Keratinocyte (primary cell): Measurements from ENCODE around the gene THRB. TPM values are rescaled to one million over a fixed set of nuclear protein-coding genes. Genes with fewer than 3 reads are reported as not detected.

Experiments used
- DNase-seq: peaks from one replicate; pipeline ENCODE4 v3.0.0-alpha.2; 2011; ENCODE audit warnings: low read depth, missing footprints, low spot score
- FAIRE-seq: peaks from 2 replicates; lab custom pipeline; 2011; peaks lifted over from hg19 to GRCh38; lab: Jason Lieb, UNC
- H2AFZ ChIP-seq: 2 replicates; pipeline ENCODE4 v1.6.0; 2012; ENCODE audit warnings: low read length, control low read depth, inconsistent platforms; ENCODE audit not compliant: control insufficient read depth
- H3K27ac ChIP-seq: 2 replicates; pipeline ENCODE4 v1.5.1; 2011; ENCODE audit warnings: low read length; ENCODE audit not compliant: control insufficient read depth, insufficient read depth
- H3K27me3 ChIP-seq: 3 replicates; pipeline ENCODE4 v1.6.0; 2011; ENCODE audit warnings: low read length; ENCODE audit not compliant: control insufficient read depth, insufficient read depth; ENCODE audit errors: extremely low read depth
- H3K36me3 ChIP-seq, 2 experiments: 2 replicates in 1 of 2; 3 replicates in 1 of 2; pipeline ENCODE4 v1.5.1; 2011; ENCODE audit warnings: low read length in 2 of 2, mild to moderate bottlenecking in 1 of 2; ENCODE audit not compliant: control insufficient read depth in 2 of 2, insufficient read depth in 2 of 2; ENCODE audit errors: extremely low read depth in 1 of 2
- H3K4me1 ChIP-seq: 3 replicates; pipeline ENCODE4 v1.5.1; 2011; ENCODE audit warnings: low read length; ENCODE audit not compliant: control insufficient read depth, insufficient read depth; ENCODE audit errors: extremely low read depth
- H3K4me2 ChIP-seq: 3 replicates; pipeline ENCODE4 v1.6.0; 2011; ENCODE audit warnings: low read depth, low read length; ENCODE audit not compliant: control insufficient read depth, insufficient read depth; ENCODE audit errors: extremely low read depth
- H3K4me3 ChIP-seq, 3 experiments: fragments of 200-600 bp in 1 of 3; sonication (generic) in 1 of 3; 2 replicates in 2 of 3; 3 replicates in 1 of 3; pipeline ENCODE4 v1.5.1; 2011 to 2016; ENCODE audit warnings: low read length in 3 of 3, mild to moderate bottlenecking in 3 of 3, control low read depth in 2 of 3, inconsistent platforms in 1 of 3, low read depth in 1 of 3, mixed read lengths in 1 of 3, mixed run types in 1 of 3, moderate library complexity in 1 of 3; ENCODE audit not compliant: control insufficient read depth in 2 of 3, insufficient read depth in 2 of 3; ENCODE audit errors: extremely low read depth in 1 of 3
- H3K79me2 ChIP-seq: 2 replicates; pipeline ENCODE4 v1.6.0; 2012; ENCODE audit warnings: low read length; ENCODE audit not compliant: control insufficient read depth, insufficient read depth
- H3K9ac ChIP-seq: 3 replicates; pipeline ENCODE4 v1.6.0; 2011; ENCODE audit warnings: low read length; ENCODE audit not compliant: control insufficient read depth, insufficient read depth; ENCODE audit errors: extremely low read depth
- H3K9me1 ChIP-seq: 3 replicates; pipeline ENCODE4 v1.6.0; 2011; ENCODE audit warnings: low read length; ENCODE audit not compliant: control insufficient read depth, insufficient read depth; ENCODE audit errors: extremely low read depth
- H3K9me3 ChIP-seq: 2 replicates; pipeline ENCODE4 v1.5.1; 2012; ENCODE audit warnings: low read depth, low read length; ENCODE audit not compliant: control insufficient read depth
- H4K20me1 ChIP-seq: 3 replicates; pipeline ENCODE4 v1.6.0; 2011; ENCODE audit warnings: low read length; ENCODE audit not compliant: control insufficient read depth, insufficient read depth; ENCODE audit errors: extremely low read depth
- EZH2 ChIP-seq: IDR thresholded peaks from one replicate; pipeline ENCODE4 v1.6.1; 2012; ENCODE audit warnings: inconsistent platforms, mild to moderate bottlenecking, low read length, moderate library complexity
- dilution Hi-C: fragments of 300-500 bp; cut with MboI; formaldehyde crosslinking; loops from one replicate; pipeline ENCODE4 v1.7.0; 2020; ENCODE audit warnings: low sequenced_read_pairs; ENCODE audit not compliant: extremely low pct_ligation_motif_present
- polyA plus RNA-seq, 5 experiments: library from polyadenylated mRNA; depleted of rRNA in 3 of 5; stranded (reverse) in 3 of 5; stranded (forward) in 1 of 5; unstranded in 1 of 5; fragments of >200 nt; gene quantifications; 1 replicate in 1 of 5; 2 replicates in 3 of 5; 3 replicates in 1 of 5; pipeline versions ENCODE4 v1.2.1 to v1.2.3, GENCODE V29; 2011 to 2012; ENCODE audit warnings: missing spikeins in 2 of 5, low read depth in 1 of 5, low replicate concordance in 1 of 5
- TF ChIP-seq, protein P1 (sequence below), 3 experiments: IDR thresholded peaks in 1 of 3; conservative IDR thresholded peaks in 1 of 3; optimal IDR thresholded peaks in 1 of 3; 2 replicates in 2 of 3; 3 replicates in 1 of 3; pipeline versions ENCODE3 to v1.5.1; 2011; ENCODE audit warnings: low read length in 3 of 3, mild to moderate bottlenecking in 3 of 3, moderate library complexity in 2 of 3, control low read depth in 1 of 3, inconsistent platforms in 1 of 3; ENCODE audit not compliant: insufficient read depth in 2 of 3; ENCODE audit errors: extremely low read depth in 1 of 3

The THRB gene
- polyA plus RNA-seq, 1 donor (not counting 4 experiments of a cell fraction or from before 2014, with no cell fraction given): 2.6 TPM

DNA sequence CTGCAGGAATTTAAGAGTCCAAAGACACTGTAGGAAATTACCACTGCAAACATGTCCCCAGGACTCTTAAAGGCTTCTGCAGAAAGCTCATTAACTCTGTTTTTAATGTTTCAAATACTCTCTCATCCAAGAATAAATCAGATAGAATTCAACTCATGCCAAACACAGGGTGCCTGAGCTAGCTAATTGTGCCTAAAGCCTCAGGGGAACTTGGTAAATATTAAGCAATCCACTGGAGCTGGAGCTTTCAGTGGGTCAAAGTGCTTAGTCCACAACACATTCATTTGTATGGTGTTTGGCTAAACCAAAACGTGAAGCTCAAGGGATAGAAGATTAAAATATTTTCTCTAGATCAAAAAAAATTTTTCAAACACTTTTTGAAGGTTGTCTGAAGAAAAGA is 131.4 kb downstream of the THRB start:
- no peak for FAIRE-seq
- H3K4me2 ChIP-seq: no peak overlapping the region

DNA sequence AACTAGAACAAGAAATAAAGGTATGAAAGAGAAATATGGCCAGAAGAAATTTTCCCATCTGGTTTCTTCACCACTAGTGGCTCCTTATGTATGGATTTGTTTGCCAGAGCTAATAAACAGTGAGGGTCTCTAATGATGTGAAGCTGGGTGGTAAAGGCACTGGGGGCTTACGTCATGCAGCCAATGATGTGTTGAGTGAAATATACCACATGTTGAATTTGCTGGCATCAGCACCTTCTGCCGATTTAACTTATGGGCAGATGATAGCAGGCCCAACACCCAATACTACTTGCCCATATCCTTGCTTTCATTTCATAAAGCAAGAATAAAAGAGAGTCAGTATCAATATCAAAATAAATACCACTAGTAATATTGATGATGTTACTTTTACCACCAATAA is 133.0 kb downstream of the THRB start:
- H4K20me1 ChIP-seq: no peaks in the 10 kb centered on the region
- no peak overlapping the region for H3K4me3 ChIP-seq
- H3K9me3 ChIP-seq: no peaks in the 10 kb centered on the region
- no peaks in the 10 kb centered on the region for H3K27me3 ChIP-seq
- no peak for TF ChIP-seq EZH2
- TF ChIP-seq, protein P1, sequence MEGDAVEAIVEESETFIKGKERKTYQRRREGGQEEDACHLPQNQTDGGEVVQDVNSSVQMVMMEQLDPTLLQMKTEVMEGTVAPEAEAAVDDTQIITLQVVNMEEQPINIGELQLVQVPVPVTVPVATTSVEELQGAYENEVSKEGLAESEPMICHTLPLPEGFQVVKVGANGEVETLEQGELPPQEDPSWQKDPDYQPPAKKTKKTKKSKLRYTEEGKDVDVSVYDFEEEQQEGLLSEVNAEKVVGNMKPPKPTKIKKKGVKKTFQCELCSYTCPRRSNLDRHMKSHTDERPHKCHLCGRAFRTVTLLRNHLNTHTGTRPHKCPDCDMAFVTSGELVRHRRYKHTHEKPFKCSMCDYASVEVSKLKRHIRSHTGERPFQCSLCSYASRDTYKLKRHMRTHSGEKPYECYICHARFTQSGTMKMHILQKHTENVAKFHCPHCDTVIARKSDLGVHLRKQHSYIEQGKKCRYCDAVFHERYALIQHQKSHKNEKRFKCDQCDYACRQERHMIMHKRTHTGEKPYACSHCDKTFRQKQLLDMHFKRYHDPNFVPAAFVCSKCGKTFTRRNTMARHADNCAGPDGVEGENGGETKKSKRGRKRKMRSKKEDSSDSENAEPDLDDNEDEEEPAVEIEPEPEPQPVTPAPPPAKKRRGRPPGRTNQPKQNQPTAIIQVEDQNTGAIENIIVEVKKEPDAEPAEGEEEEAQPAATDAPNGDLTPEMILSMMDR (optimal IDR thresholded peaks at IDR 0.05 in 1 of 3, IDR thresholded peaks at IDR 0.05 in 1 of 3, conservative IDR thresholded peaks at IDR 0.05 in 1 of 3; ENCODE audit: extremely low read depth in 1 of 3, insufficient read depth in 2 of 3, low read length in 3 of 3): no peak
- dilution Hi-C loops: no loop called here
- no peak for DNase-seq
- FAIRE-seq: no peak
- H3K9ac ChIP-seq: no peak overlapping the region
- H3K9me1 ChIP-seq: no peaks in the 10 kb centered on the region
- no peak overlapping the region for H2AFZ ChIP-seq
- H3K27ac ChIP-seq: no peak overlapping the region
- no peaks in the 10 kb centered on the region for H3K36me3 ChIP-seq
- H3K4me1 ChIP-seq: peaks cover 17% of the 10 kb centered on the region
- no peak overlapping the region for H3K4me2 ChIP-seq
- H3K79me2 ChIP-seq: no peaks in the 10 kb centered on the region

More for the DNA sequence above, 131.4 kb downstream of the THRB start:
- no peak overlapping the region for H2AFZ ChIP-seq
- no peak for DNase-seq
- dilution Hi-C loops: no loop called here
- no peak overlapping the region for H3K9ac ChIP-seq
- no peak overlapping the region for H3K27ac ChIP-seq
- no peaks in the 10 kb centered on the region for H3K36me3 ChIP-seq
- no peaks in the 10 kb centered on the region for H3K27me3 ChIP-seq
- no peak overlapping the region for H3K4me3 ChIP-seq
- peaks cover 17% of the 10 kb centered on the region for H3K4me1 ChIP-seq
- H4K20me1 ChIP-seq: no peaks in the 10 kb centered on the region
- H3K9me3 ChIP-seq: no peaks in the 10 kb centered on the region
- TF ChIP-seq, protein P1 (optimal IDR thresholded peaks at IDR 0.05 in 1 of 3, IDR thresholded peaks at IDR 0.05 in 1 of 3, conservative IDR thresholded peaks at IDR 0.05 in 1 of 3; ENCODE audit: extremely low read depth in 1 of 3, insufficient read depth in 2 of 3, low read length in 3 of 3): no peak
- no peak for TF ChIP-seq EZH2
- H3K79me2 ChIP-seq: no peaks in the 10 kb centered on the region
- no peaks in the 10 kb centered on the region for H3K9me1 ChIP-seq
